ENCODE results near the gene SURF2. TPM values are rescaled to one million over a fixed set of nuclear protein-coding genes. Genes with fewer than 3 reads are reported as not detected.

SURF2 gene
- total and polyA plus RNA-seq, 2 experiments from 2014 or later: 39.9 to 104 TPM

DNA sequence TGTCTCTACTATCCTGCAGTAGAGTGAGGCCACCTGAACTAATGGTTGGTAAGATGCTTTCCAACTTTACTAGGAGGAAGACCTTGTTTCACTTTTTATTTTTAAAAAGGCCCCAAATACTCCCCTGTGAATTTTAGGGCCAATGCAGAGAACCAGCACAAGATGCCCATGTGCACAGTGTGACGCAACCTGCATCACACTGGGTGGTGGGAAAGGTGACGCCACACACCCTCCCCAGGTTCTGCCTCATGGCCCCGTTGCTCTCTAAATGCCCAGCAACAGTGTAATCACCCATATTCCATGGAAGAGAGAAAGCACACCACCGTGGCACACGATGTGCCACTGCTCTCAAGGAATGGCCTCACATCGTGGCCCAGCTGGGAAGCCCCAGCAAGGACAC is 13.1 kb downstream of the SURF2 start (continued):
- TF ChIP-seq, protein P1, sequence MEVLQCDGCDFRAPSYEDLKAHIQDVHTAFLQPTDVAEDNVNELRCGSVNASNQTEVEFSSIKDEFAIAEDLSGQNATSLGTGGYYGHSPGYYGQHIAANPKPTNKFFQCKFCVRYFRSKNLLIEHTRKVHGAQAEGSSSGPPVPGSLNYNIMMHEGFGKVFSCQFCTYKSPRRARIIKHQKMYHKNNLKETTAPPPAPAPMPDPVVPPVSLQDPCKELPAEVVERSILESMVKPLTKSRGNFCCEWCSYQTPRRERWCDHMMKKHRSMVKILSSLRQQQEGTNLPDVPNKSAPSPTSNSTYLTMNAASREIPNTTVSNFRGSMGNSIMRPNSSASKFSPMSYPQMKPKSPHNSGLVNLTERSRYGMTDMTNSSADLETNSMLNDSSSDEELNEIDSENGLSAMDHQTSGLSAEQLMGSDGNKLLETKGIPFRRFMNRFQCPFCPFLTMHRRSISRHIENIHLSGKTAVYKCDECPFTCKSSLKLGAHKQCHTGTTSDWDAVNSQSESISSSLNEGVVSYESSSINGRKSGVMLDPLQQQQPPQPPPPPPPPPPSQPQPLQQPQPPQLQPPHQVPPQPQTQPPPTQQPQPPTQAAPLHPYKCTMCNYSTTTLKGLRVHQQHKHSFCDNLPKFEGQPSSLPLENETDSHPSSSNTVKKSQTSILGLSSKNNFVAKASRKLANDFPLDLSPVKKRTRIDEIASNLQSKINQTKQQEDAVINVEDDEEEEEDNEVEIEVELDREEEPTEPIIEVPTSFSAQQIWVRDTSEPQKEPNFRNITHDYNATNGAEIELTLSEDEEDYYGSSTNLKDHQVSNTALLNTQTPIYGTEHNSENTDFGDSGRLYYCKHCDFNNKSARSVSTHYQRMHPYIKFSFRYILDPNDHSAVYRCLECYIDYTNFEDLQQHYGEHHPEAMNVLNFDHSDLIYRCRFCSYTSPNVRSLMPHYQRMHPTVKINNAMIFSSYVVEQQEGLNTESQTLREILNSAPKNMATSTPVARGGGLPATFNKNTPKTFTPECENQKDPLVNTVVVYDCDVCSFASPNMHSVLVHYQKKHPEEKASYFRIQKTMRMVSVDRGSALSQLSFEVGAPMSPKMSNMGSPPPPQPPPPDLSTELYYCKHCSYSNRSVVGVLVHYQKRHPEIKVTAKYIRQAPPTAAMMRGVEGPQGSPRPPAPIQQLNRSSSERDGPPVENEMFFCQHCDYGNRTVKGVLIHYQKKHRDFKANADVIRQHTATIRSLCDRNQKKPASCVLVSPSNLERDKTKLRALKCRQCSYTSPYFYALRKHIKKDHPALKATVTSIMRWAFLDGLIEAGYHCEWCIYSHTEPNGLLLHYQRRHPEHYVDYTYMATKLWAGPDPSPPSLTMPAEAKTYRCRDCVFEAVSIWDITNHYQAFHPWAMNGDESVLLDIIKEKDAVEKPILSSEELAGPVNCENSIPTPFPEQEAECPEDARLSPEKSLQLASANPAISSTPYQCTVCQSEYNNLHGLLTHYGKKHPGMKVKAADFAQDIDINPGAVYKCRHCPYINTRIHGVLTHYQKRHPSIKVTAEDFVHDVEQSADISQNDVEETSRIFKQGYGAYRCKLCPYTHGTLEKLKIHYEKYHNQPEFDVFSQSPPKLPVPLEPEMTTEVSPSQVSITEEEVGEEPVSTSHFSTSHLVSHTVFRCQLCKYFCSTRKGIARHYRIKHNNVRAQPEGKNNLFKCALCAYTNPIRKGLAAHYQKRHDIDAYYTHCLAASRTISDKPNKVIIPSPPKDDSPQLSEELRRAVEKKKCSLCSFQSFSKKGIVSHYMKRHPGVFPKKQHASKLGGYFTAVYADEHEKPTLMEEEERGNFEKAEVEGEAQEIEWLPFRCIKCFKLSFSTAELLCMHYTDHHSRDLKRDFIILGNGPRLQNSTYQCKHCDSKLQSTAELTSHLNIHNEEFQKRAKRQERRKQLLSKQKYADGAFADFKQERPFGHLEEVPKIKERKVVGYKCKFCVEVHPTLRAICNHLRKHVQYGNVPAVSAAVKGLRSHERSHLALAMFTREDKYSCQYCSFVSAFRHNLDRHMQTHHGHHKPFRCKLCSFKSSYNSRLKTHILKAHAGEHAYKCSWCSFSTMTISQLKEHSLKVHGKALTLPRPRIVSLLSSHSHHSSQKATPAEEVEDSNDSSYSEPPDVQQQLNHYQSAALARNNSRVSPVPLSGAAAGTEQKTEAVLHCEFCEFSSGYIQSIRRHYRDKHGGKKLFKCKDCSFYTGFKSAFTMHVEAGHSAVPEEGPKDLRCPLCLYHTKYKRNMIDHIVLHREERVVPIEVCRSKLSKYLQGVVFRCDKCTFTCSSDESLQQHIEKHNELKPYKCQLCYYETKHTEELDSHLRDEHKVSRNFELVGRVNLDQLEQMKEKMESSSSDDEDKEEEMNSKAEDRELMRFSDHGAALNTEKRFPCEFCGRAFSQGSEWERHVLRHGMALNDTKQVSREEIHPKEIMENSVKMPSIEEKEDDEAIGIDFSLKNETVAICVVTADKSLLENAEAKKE (CRISPR knock-in tag; IDR thresholded peaks at IDR 0.05): no peak
- no peak for TF ChIP-seq POLR2AphosphoS5 (IDR thresholded peaks at IDR 0.05; ENCODE audit: low read depth)

DNA sequence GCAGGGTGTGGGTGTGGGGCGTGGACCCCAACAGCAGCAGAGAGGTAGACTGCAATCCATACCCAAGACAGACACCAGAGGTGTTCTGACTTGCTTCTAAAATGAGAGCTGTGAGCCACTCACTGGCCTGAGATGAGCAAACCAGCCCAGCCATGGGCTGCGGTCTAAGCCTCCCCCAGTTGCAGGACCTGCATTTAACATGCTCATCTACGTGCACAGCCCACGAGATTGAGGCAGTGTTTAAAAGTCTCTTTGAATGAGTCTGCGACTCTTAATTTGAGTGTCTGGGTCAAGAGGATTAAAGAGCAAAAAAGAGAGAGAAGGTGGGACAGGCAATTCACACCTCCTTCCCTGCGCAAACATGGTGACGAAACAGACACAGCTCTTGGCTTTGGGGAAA is 13.6 kb downstream of the SURF2 start:
- no peak overlapping the region for H3K27ac Mint-ChIP-seq
- DNase-seq (ENCODE audit: low spot score): no peak
- TF ChIP-seq ZNF331 (CRISPR knock-in tag; IDR thresholded peaks at IDR 0.05; ENCODE audit: low read depth): no peak
- TF ChIP-seq REST (IDR thresholded peaks at IDR 0.05; ENCODE audit: unreplicated experiment): no peak
- TF ChIP-seq, protein P1 (CRISPR knock-in tag; IDR thresholded peaks at IDR 0.05): no peak
- TF ChIP-seq ZNF114 (CRISPR knock-in tag; IDR thresholded peaks at IDR 0.05): no peak
- TF ChIP-seq EZH2phosphoT487 (IDR thresholded peaks at IDR 0.05; ENCODE audit: unreplicated experiment): no peak

More for the DNA sequence above, 13.6 kb downstream of the SURF2 start:
- H3K4me1 Mint-ChIP-seq: peaks cover 16% of the 10 kb centered on the region
- Histone ChIP-seq H3K4me3 (no peak overlapping the region), H3K9me2 (ENCODE audit: insufficient read depth) (no peaks in the 10 kb centered on the region), H3K79me2 (replicated peaks; ENCODE audit: insufficient read depth) (peaks cover 93% of the 10 kb centered on the region), H3K27me3 (ENCODE audit: insufficient read depth) (no peaks in the 10 kb centered on the region), H3K27ac (ENCODE audit: low read depth) (no peak overlapping the region), H3K36me3 (ENCODE audit: insufficient read depth) (peaks cover 15% of the 10 kb centered on the region), H3K4me2 (no peak overlapping the region), H2AFZ (no peak overlapping the region), H4K20me1 (replicated peaks; ENCODE audit: insufficient read depth) (peaks cover 82% of the 10 kb centered on the region), H3K4me1 (ENCODE audit: insufficient read depth) (peaks cover 6% of the 10 kb centered on the region; the same call in 1 of the 2 replicates), H3F3A (replicated peaks; ENCODE audit: low read depth) (peaks cover 8% of the 10 kb centered on the region; the same call in 1 of the 2 replicates)
- H3K36me3 Mint-ChIP-seq (ENCODE audit: low read depth): peaks cover 59% of the 10 kb centered on the region
- no peaks in the 10 kb centered on the region for H3K9me3 Mint-ChIP-seq
- peaks cover 9% of the 10 kb centered on the region for H3K27me3 Mint-ChIP-seq (ENCODE audit: insufficient read depth, low read depth, poor library complexity)
- H3K4me3 Mint-ChIP-seq: no peak overlapping the region
- no peak for ATAC-seq
